DOHH2 (cell line): ENCODE data around the gene TMEM63B.

Source experiments
- CTCF ChIP-seq: fragments of 200-600 bp; sonication (generic); IDR thresholded peaks from one replicate; pipeline ENCODE4 v1.5.1; 2014; ENCODE audit warnings: antibody characterized with exemption, mild to moderate bottlenecking, low read depth, low read length; ENCODE audit not compliant: poor library complexity, severe bottlenecking
- EZH2phosphoT487 ChIP-seq: fragments of 200-600 bp; sonication (generic); IDR thresholded peaks from 2 replicates; pipeline ENCODE4 v1.6.1; 2017; ENCODE audit warnings: borderline replicate concordance, mild to moderate bottlenecking, antibody characterized with exemption, low read length, moderate library complexity, mixed read lengths

- TF ChIP-seq CTCF (no peak), EZH2phosphoT487 (no peak)
These were observed 33.5 kb upstream of the TMEM63B start for GRCh38 chr6:44093750-44094402.
